SK-N-DZ (cell line): ENCODE data around the gene SOX18. TPM values are rescaled to one million over a fixed set of nuclear protein-coding genes. Genes with fewer than 3 reads are reported as not detected.
"Not testable (repeated sequence)": the region's sequence is repeated elsewhere in the genome, so short reads cannot be mapped to it uniquely, and the experiment has no call there.

Source experiments
- DNase-seq: peaks from one replicate; pipeline ENCODE4 v3.0.0-alpha.2; 2015; ENCODE audit warnings: low spot score
- polyA plus RNA-seq, 2 experiments: library from polyadenylated mRNA; depleted of rRNA; stranded (reverse); fragments of >200 nt; gene quantifications; 2 replicates each; pipeline ENCODE4 v1.2.3, GENCODE V29; 2014

The SOX18 gene
- polyA plus RNA-seq (2014; cell fraction: cytosol; rRNA removed), result not detected in 2 replicates
- not detected in 2 replicates for polyA plus RNA-seq (2014; cell fraction: nucleus; rRNA removed)

DNA sequence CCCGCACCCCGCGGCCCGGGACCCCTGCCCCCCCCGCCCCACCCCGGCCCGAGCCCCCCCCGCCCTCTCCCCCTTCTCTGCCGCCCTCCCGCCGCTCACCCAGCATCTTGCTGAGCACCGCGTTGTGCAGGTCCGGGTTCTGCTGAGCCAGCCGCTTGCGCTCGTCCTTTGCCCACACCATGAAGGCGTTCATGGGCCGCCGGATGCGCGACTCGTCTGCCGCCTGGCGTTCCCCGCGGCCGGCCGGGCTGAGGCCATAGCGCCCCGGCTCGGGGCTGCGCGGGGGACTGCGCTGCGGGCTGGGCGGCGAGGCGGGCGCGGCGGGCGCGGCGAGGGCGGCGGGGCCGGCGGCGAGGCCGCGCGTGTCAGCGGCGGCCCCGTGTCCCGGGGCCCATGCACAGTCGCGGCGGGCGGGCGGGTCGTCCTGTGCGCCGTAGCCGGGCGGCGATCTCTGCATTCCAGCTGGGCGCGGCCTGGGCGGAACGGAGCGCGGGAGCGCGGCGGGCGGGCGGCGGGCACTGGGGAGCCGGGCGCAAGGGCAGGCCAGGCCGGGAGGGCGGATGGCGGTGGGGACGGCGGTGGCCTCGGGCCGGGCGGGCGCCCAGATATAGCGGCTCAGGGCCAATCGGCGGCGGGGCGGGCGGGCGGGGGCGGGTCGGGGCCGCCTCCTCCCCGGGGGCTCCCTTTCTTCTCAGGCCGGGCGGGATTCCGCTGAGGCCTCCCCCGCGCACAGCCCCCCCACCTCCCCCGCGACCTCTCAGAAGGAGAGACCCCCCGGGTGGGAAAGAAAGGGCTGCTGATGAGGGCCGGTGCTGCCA is at the start of gene SOX18:
Gene SOX18 (minus strand): TSS at position 580 of the 818 bp plus-strand sequence. CDS start 123 bp downstream, at position 457.
- no peak for DNase-seq

DNA sequence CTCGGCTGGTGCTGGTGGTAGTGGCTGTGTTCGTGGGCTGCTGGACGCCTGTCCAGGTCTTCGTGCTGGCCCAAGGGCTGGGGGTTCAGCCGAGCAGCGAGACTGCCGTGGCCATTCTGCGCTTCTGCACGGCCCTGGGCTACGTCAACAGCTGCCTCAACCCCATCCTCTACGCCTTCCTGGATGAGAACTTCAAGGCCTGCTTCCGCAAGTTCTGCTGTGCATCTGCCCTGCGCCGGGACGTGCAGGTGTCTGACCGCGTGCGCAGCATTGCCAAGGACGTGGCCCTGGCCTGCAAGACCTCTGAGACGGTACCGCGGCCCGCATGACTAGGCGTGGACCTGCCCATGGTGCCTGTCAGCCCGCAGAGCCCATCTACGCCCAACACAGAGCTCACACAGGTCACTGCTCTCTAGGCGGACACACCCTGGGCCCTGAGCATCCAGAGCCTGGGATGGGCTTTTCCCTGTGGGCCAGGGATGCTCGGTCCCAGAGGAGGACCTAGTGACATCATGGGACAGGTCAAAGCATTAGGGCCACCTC is 49.1 kb upstream of the SOX18 start:
- DNase-seq, result no peak

DNA sequence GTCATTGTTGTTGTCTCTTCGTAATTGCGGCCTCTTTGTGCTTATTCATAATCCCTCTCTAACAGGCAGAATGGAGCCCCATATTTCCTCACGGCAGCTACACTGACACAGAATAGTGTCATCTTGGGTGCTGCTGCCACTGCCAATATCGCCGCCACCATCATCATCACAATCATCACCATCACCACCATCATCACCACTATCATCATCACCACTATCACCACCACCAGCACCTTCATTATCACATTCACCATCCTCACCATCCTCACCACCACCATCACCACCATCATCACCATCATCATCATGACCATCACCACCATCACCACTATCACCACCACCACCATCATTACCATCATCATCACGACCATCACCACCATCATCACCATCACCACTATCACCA is 47.1 kb upstream of the SOX18 start:
- DNase-seq, result no peak

DNA sequence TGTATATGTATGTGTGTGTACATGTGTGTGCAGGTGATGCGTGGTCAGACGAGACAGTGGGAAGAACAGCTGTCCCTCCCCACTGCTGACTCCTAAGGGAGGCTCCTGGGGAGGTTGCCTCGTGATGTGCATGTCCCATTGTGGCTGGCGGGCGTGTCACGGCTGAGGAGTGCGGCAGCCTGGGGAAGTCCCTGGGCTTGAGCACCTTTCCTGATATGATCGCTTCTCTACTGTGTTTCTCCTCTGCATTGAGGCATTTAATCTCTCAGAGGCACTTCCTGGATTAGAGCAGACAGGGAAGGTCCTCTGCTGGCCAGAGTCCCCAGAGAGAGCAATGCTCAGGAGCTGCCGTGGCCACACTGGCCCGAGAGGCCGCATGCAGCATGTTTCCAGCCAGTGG is 46.5 kb upstream of the SOX18 start:
- no peak for DNase-seq

DNA sequence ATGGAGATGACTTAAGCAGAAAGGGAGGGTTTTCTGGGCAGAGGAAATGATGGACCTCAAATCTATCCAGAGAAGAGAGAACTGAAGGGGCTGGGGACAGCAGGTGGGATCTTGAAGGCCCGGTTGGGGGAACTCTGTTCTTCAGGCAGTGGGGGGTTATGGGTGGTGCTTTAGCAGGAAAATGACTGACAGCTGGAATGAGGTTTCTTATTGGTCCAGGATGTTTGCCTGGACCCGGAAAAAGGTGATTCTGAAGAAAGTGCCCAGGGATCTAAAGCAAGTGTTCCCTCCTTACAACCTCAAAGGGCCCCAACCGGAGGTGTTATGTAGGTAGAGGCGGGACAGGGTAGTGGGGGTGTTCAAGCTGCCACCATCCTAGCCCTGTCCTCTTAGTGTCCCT is 46.0 kb upstream of the SOX18 start:
- no peak for DNase-seq

DNA sequence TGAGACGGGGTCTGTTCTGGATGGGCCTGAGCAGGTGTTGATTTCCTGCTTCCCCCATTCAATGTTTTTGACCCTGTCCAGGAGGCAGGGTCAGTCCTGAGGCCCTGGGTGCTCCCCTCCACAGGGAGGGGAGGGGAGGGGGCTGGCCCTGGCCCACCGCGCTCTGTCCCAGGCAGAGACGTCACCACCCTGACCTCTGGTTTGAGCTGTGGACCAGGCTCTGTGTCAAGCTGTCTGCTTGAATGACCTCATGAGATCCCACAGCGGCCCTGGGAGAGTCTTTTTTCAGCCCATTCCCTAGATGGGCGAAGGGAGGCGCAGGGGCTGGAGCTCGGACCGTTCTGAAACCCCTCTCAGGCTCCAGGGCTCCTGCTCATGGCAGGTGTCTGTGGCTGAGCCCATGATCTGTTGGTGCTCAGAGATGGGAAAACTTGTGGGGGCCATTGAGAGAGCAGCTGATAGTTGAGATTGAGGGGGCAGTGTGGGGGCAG is 43.6 kb upstream of the SOX18 start:
- peak; percentile 90 for DNase-seq

DNA sequence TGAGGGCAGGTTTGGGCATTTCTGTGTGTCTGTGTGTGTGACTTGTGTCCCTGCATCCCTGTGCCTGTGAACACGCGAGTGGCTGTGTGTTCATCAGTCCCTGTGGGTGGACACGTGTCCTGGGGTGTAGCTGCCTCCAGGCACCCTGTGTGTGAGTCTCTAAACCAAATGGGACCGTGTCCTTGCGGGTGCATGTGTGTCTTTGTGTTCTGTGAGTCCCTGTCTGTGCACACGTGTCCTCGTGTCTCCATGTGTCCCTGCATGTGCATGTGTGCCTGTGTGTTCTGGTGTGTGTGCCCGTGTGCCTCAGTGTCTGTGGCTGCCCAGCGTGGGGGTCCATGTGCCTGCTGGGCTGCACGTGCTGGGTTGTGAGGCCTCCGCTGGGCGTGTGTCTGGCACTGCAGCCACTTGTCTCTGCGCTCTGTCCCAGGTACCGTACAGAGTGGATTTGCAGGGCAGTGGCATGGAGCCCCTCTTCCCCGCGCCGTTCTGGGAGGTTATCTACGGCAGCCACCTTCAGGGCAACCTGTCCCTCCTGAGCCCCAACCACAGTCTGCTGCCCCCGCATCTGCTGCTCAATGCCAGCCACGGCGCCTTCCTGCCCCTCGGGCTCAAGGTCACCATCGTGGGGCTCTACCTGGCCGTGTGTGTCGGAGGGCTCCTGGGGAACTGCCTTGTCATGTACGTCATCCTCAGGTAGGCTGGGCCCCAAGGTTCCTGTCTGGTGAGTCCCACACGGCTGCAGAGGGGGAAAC is 43.0 kb upstream of the SOX18 start:
- DNase-seq, result peak; percentile 67

DNA sequence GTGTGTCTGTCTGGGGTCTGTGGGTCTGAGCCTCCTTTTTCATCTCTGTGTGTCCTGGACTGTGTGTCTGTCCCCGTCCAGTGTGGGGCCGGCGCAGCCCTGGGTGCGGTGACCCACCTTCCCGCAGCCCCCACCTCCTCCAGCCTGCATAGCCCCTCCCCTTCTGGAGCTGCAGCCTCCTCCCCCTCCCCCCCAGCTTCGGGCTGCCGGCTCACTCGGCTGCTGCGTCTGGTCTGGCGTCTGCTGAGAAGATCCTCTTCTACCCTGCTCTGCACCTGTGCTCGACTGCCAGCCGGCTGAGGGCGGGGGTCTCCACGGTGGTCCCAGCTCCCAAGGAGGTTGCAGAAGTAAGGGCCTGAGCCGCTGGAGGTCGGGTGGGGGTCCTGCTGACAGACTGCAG is 42.3 kb upstream of the SOX18 start:
- peak; percentile 77 for DNase-seq

DNA sequence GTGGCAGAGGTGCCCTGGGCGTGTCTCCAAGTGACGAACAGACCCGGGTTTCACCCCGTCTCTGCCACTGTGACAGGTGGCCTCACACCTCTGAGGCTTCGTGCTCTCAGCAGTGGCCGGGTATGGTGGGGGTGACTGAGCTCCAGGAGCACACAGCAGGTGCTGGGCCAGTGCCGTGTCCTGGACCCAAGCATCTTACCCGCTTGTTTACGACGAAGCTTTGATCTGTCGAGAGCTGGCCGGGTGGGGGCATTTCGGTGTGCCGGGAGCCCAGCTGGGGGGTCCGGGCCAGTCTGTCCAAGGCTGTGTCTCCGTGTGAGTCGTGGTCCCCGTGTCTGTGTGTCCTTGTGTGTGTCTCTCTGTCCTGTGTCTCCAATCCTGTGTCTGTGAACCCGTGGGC is 41.9 kb upstream of the SOX18 start:
- no peak for DNase-seq

DNA sequence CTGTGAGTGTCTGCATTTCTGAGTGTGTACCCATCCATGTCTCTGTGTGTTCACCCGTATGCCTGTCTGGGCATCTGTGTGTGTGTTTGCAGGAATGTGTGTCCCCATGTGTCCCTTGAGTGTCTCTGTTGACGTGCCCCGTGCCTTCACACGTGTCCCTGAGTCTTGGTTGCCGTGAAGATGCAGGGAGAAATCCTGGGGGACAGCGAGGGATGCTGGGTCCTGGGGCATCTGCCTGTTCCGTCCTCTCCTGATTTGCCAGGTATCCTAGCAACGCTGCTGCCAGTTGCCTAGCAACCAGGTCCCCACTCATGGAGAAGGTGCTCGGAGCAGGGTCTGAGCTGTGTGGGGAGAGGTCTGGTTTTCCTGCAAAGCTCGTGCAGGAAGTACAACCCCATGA is 40.7 kb upstream of the SOX18 start:
- DNase-seq, result peak; percentile 96

DNA sequence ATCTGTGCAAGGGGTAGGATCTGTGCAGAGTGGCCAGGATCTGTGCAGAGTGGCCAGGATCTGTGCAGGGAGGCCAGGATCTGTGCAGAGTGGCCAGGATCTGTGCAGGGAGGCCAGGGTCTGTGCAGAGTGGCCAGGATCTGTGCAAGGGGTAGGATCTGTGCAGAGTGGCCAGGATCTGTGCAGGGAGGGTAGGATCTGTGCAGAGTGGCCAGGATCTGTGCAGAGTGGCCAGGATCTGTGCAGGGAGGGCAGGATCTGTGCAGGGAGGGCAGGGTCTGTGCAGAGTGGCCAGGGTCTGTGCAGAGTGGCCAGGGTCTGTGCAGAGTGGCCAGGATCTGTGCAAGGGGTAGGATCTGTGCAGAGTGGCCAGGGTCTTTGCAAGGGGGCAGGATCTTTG is 39.1 kb upstream of the SOX18 start:
- not testable (repeated sequence) for DNase-seq

DNA sequence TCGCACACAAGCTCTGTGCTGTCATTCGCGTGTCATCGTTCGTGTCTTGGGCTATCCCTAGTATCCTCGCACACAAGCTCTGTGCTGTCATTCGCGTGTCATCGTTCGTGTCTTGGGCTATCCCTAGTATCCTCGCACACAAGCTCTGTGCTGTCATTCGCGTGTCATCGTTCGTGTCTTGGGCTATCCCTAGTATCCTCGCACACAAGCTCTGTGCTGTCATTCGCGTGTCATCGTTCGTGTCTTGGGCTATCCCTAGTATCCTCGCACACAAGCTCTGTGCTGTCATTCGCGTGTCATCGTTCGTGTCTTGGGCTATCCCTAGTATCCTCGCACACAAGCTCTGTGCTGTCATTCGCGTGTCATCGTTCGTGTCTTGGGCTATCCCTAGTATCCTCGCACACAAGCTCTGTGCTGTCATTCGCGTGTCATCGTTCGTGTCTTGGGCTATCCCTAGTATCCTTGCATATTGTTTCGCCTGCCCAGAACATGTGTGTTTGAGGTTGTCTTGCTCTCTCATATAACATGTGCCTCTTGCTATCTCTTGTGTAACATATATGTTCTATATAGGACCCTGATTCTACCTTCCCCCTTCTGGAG is 37.9 kb upstream of the SOX18 start:
- not testable (repeated sequence) for DNase-seq

DNA sequence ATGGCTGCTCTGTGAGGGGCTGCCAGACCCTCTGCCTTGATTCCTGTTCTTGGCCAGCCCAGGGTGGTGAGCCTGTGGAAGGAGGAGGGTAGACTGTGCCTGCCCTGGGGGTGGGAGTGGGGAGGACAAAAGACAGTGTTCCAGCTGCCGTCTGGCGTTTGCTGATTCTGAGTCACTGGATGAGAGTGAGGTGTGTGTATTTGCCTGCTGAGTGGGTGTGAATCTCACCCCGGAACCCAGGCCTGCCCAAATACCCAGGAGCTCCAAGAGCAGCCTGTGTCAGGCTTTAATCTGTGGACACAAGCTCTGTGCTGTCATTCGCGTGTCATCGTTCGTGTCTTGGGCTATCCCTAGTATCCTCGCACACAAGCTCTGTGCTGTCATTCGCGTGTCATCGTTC is 37.4 kb upstream of the SOX18 start:
- DNase-seq, result no peak

DNA sequence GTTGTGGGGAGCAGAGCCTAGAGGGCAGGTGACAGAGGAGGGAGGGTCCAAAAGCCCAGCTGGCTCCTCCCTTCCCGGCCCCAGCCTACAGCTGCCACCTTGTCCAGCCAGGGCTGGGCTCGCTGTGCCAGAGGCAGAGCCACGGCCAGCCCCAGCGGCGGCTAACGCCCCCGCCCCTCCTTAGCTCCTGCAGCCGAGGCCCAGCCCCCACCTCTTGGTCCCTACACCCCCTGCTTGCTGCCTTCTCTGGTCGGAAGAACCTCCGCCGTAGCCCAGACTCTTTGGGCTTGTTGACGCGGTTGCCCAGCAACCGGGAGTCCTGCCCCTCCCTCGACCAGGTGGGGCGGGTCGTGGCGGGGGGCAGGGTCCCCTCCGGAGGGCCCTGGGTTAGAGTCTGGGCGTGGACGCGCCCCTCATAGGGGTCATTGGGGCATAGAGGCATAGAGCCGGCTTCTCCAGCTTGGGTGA is 35.3 kb upstream of the SOX18 start:
- no peak for DNase-seq

DNA sequence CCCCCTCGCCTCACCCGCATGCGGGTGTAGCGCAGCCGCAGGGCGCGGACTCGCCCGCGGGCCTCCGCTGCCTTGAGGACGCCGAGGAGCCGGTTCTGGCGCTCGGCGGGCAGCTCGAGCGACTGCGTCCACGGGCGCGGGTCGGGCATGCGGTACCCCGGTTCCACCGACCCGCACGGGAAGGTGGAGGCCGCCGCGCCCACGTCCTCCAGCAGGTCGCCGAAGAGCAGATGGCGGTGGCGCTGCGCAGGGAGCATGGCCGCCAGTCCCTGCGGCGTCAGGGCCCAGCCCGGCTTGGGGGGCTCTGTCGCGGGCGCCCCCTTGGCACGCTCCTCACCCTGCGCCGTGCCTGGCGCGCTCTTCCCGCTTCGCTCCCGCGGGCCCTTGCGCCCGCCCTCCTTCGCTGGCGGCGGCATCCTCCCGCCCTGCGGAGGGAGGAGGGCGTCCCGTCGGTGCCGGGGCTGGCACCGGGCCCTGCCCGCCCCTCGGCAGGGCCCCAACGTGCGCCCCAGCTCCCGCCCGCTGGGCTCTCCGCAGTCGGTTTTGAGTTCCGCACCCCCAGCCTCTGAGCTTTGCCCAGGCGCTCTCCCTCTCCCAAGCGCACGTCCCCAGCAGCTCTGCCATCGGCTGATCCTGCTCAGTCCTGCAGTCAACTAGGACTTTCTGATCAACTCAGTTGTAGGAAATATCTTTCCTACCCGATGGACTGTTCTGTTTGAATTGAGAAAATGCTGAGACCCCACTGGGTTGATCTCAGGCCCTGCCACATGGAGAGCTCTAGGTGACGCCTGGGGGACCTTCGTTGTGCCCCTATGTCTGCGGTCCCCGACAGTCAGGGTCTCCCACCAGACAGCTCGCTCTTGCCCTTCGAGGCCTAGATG is 34.6 kb upstream of the SOX18 start, which contains the start of gene LKAAEAR1:
Gene LKAAEAR1 (minus strand): TSS at position 595 of the 881 bp plus-strand sequence. CDS start 179 bp downstream, at position 416.
- no peak for DNase-seq

DNA sequence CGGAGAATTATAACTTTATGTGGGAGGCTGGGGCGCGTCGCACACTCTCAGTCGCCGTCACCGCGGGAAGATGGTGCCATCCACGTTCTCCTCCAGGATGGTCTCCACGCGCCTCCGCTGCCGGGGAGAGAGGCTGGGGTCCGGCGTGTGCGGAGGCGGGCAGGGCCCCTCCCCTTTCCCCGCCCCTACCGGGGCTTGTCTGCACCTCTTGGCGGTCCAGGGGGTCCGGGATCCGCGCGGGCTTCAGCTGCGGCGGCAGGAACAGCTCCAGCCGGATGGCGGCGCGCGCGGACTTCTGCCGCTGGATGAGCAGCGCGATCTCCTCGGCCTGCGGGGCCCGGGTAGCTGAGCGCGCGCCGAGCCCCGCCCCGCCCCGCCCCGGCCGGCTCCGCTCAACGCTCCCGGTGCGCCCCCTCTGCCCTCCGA is 34.0 kb upstream of the SOX18 start:
- DNase-seq, result peak; percentile 91

DNA sequence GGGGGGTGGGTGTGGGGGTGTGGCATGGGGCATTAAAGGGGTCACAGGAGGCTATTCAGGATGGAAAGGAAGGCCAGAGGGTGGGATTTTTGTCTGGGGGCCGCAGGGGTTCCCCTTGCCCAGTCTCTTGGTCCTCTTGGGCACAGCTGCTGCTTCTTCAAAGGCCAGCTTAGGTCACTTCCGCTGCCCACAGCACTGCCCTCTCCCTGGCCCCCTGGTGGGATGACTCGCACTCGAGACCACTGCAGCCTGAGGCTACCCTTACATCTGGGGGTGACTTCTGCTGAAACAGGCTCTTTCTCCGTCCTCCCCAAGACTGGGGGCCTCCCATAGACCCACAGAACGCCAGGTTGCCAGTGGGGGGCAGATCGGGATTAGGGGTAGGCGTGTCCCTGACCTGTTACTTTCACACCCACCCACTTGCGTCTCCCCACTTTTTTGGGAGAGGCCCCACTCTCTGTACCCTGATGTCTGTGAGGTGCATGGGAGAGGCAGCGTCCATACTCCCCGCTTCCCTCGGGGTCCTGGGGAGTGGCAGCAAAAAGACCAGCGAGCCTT is 33.5 kb upstream of the SOX18 start:
- no peak for DNase-seq

DNA sequence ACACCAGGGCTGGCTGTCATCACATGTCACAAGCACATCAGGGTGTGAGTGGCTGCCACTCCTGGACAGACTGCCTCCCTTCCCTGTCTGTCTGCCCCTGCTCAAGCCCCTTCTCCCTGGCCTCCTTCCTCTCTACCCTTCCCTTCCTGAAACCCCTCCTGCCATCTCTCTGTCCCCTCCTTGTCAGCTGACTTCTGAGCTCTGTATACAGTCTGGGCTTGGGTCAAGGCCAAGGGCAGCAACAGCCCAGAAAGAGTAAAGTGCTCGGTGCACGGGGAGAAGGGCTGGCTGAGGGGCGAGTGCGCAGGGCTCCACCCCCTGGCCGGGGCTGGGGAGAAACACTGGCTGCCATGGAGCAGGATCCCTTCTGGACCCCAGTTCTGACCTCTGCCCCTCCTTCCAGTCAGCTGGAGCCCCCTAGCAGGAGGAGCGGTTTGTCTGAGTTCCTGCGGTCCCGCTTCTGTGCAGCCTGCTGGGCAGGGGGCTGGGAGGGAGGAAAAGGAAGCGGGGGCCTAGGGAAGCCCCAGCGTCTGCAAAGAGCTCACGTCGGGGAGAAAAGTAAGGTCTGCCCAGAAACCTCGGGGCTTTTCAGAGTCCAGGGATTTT is 32.8 kb upstream of the SOX18 start:
- DNase-seq, result no peak

DNA sequence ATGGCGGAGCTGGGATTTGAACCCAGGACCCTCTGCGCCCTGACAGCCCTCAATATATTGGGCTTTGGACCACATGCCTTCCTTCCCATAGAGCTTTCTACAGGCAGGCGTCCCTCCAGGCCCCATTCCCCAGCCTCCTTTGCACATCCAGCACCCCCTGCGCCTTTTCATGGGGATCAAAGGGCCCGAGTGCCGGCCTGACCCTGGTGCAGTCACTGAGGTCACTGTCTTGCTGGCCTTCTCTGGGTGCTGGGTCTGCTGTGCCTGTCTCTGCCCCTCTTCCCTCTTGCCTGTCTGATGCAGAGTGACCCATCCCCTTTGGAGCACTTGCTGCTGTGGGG is 32.2 kb upstream of the SOX18 start:
- no peak for DNase-seq
